Cardiac septum (tissue), 1 donor: ENCODE results near the gene JPH2. TPM values are rescaled to one million over a fixed set of nuclear protein-coding genes. Genes with fewer than 3 reads are reported as not detected.

Experiments
- DNase-seq: peaks from one replicate; pipeline ENCODE4 v3.0.0-alpha.2; 2020; ENCODE audit warnings: low spot score
- intact Hi-C: fragments of 100-400 bp; cut with DNase I; formaldehyde crosslinking; loops from one replicate; pipeline ENCODE4 v1.14.0; 2022
- total RNA-seq: library from RNA; stranded (reverse); fragmentation: NEBNext Ultra II Directional; extraction: Animal tissue kit (Norgen Biotek cat#: 25700); gene quantifications from one replicate; pipeline ENCODE4 v1.2.1, GENCODE V29; 2021
- donor health status: DM: no; HTN: no; CAD: no.

The JPH2 gene
- total RNA-seq, 1 donor from 2014 or later, result 182 TPM

DNA sequence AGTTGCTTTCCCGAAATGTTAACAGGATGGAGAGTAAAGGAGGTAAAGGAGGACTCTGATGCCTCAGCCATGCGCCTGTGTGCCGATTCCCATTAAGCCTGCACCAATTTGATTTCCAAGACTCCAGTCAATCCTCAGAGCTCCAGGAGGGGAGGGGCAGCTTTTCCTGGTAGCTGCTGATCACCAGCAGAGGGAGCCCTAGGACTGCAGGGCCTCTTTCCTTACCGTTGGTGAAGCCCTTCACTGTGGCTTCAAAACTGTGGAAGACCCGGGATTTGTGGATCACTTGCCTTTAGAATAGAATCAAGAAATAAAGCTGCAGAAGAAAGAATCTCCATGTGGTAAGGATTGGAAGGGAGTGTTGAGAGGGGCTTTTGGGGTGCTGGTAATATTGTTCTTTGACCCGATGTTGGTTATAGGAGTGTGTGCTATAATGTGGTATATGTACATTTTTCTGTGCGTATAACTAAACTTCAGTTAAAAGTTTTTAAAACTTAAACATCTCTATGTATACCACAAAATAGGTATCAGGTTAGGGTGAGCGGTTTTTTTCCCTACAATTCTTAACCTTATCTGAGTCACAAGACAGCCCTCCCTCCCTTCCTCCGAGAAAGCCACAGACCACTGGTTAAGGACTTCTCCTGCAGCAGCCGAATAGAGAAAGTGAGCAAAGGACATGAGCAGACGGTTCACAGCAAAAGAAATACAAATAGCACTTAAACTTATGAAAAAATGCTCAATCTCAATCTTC, 30.5 kb upstream of the JPH2 start:
- DNase-seq, result peak; percentile 85
- intact Hi-C loops, result loop anchor here (1.0 to 5.0 kb wide), 2 partner anchors 94 to 255 kb away; partner anchors contain the start of gene FITM2

DNA sequence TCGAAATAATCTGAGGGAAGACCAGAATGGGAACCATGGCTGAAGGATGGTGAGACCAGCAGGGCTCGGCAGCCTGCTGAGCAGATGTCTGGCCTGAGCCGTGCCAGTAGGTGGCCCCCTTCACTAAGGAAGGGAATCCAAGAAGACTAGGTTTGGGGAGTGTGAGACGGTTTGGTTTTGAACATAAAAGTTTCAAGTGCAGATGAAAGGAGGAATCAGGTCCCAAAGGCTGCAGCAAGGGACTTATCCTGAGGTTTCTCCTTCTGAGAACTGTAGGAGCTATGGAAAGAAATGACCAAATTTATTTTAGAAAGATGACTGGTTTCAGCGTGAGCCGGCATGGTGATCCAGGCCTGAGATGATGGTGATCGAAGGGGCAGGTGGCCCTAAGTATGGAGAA, 28.1 kb upstream of the JPH2 start:
- no peak for DNase-seq
- intact Hi-C loops, result loop anchor here (2.0 to 5.0 kb wide), 2 partner anchors 172 to 257 kb away; no protein-coding TSS in a partner anchor

DNA sequence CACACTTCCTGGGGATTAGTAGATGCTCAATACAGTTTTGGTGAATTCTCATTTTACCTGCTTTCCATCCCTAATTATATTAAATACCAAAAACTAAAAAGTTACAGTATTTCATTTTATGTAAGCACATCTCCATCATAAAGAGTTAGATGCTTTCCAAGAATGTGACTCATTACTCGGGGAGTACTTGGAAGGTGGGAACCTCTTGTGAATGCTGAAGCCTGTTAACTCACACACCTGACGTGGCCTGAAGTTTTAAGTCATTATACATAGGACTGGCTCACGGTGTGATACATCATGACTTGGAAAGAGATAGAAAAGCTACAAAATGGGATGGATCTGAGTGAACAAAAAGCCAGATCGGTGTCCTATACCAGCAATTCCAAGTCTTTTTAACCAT, 25.8 kb upstream of the JPH2 start:
- DNase-seq, result no peak

DNA sequence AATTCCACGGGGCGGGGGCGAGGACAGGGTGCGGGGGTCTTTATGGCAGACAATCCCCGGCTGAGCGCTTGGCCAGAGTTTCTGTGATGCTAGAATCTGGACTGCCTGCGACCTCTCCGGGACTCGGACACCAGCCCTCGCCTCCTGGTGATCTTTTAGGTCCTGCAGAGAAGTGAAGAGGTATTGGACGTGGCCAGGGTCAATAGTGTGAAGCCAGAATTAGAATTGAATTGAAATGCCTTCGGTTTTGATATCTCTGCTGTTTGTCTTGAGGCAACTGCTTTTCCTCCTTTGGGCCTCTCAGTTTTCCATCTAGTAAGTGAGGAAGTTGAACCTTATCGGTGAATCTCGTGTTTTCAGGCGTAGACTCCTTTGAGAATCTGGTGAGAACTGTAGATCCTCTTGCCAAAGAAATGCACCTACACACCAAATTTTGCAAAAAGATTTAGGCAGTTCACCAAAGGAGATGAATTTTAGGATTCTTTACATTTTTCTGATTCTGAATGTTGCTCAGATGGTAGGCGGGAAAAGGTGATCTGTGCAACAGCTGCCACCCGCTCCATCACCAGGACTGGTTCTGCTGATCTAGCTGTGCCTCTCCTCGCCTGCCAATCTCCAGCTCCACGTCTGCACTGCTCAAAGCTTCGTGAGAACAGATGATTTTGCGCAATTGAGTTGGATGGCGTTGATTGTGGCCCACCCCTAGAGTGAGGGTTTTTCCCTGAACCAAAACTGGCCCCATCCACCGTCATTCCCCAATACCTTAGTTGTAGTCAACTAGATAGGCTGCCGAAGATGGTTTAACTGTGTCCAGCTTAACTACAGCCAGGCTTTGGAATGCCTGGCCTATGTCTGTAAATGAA, 24.4 kb upstream of the JPH2 start:
- DNase-seq, result no peak
- intact Hi-C loops, result loop anchor here (5.0 kb wide), 1 partner anchor 401 kb away; no protein-coding TSS in a partner anchor

More for the DNA sequence above, 25.8 kb upstream of the JPH2 start:
- intact Hi-C loops, result loop anchor here (5.0 kb wide), 1 partner anchor 400 kb away; no protein-coding TSS in a partner anchor

DNA sequence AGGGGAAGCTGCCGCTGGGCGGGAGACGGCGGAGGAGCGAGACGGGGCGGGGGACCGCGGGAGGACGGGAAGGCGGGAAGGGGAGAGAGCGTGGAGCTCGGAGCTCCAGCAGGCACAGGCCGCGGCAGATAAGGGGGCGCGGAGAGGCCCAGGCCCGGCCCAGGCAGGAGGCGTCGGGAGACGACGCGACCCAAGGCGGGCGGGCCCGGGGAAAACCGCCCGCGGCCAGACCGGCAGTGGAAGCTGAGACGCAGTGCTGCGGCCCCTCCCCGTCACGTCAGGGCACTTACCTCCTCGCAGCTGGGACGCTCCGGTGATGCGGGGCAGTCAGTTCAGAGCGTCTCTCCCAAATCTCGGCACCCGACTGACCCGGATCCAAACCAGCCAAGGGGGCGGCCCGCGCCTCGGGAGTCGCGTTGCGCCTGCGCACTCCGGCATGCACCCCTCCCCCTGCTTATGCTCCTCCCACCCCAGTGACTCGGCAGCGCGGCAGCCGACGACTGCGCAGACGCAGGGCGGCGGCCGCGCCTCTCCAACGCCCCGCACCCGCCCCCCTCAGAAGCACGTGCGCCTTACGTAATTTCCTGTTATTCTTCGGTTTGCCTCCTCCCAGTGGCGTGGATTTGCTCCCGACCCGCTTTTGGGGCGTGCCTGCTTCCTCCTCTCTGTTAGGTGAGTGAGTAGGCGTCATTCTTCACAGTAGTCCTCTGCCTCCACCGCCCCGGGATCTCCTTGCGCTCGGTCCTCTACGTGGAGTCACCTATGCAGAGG, 23.6 kb upstream of the JPH2 start, which contains the start of gene OSER1:
Gene OSER1 (minus strand): TSS at position 366 of the 771 bp plus-strand sequence. CDS start 3,814 bp downstream, outside the sequence.
- peak; percentile 99 for DNase-seq
- intact Hi-C loops, result loop anchor here (5.0 kb wide), 1 partner anchor 402 kb away; no protein-coding TSS in a partner anchor

DNA sequence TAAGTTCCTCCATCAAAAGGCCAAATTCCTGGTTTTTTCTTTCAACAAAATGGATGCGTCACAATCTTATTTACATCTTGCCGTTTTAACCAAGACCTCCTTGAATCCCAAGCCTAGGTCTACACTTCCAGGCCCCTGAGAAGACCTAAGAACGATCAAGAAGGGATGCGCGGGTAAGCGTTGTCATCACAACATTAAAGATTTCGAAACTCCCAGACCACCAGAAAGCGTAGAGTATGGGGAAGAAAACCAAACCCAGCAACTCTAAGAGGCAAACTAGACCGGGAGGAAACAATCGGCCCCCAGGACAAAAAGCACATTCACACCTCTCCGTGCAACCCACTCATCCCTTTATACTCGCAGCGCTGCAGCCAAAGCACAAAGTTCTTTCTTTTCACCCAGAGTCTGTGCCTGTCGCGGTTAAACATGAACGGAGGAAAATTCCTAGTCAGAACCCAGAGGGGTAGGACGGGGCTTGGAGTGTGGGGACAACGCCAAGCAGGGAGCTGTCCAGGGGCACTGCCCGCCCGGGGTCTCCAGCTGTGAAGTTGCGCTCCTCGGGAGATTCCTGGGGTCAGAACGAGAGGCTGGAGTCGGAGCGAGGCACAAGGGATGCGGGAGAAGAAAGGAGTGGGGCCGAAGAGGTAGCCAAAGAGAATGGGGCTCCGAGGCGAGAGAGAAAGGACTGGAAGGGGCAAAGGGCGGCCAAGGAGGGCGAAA, 22.9 kb upstream of the JPH2 start:
- DNase-seq, result peak; percentile 89
- intact Hi-C loops, result loop anchor here (5.0 kb wide), 1 partner anchor 402 kb away; no protein-coding TSS in a partner anchor

GRCh38 chr20:44208770-44209169, 21.8 kb upstream of the JPH2 start:
- no peak for DNase-seq
- intact Hi-C loops, result no loop called here

- no peak for DNase-seq
- intact Hi-C loops, result no loop called here
These were observed 21.2 kb upstream of the JPH2 start for GRCh38 chr20:44208165-44208564.

GRCh38 chr20:44207126-44207723, 20.2 kb upstream of the JPH2 start:
- no peak for DNase-seq
- intact Hi-C loops, result no loop called here

GRCh38 chr20:44206132-44206531, 19.1 kb upstream of the JPH2 start:
- intact Hi-C loops, result no loop called here
- no peak for DNase-seq

GRCh38 chr20:44204832-44205215, 17.8 kb upstream of the JPH2 start:
- intact Hi-C loops, result no loop called here
- DNase-seq, result no peak

DNA sequence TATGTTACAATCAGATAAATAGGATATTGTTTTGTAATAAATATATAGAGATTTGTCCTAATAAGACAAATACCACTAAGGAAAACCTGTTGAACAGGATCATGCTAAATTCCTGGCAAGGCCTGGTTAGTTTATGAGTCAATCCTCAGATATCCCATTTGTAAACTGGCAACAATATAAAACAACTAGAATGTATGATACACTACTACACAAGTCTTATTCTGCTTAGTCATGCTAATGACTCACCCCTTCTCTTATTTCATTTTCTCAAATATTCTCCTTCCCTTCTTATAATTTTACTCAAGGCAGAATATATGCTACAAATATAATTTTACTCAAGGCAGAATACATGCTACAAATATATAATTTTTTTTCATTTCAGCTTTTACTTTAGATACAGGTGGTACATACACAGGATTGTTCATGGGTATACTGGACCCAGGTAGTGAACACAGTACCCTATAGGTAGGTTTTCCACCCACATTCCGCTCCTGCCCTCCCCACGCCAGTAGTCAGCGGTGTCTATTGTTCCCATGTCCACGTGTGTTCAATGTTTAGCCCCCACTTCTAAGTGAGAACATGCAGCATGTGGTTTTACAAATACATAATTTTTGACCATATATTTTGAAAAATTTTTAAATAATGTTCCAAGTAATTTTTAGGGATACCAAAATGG, 17.3 kb upstream of the JPH2 start:
- DNase-seq, result no peak
- intact Hi-C loops, result no loop called here

- intact Hi-C loops, result no loop called here
- no peak for DNase-seq
These were observed 16.2 kb upstream of the JPH2 start for GRCh38 chr20:44203161-44203560.

DNA sequence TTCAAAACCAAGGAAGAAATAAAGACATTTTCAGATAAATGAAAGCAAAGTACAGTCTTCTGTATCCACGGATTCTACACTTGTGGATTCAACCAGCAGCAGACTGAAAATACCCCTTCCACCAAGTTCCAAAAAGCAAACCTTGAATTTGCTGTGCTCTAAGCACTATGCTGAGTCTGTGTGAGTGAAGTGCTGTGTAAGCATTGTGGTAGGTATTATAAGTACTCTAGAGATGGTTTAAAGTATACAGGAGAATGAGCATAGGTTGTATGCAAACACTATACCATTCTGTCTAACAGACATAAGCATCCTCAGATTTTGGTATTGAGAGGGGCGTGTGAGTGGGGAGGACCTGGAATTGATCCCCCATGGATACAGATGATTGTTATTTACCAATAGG, 14.0 kb upstream of the JPH2 start:
- intact Hi-C loops, result no loop called here
- no peak for DNase-seq

DNA sequence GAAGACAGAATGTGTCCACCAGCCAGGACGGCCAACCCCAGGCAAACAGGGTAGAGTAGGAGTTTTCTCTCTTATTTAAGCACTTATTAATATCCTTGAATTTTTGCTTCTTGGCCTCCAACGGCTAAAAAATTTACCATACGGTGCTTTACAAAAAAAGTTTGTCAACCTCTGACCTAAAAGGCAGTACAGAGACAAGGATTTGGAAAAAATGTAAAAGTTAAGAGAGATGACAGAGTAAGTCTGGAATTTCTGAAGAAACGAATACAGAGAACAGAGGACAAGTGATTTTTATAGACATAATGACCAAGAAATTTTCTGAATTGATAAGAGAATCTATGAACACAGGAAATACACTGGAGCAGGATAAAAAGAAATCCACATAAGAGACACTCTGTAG, 13.4 kb upstream of the JPH2 start:
- no peak for DNase-seq
- intact Hi-C loops, result no loop called here

- DNase-seq, result no peak
- intact Hi-C loops, result loop anchor here (10.0 kb wide), 1 partner anchor 455 kb away; no protein-coding TSS in a partner anchor
These were observed 12.9 kb upstream of the JPH2 start for GRCh38 chr20:44199877-44200276.

DNA sequence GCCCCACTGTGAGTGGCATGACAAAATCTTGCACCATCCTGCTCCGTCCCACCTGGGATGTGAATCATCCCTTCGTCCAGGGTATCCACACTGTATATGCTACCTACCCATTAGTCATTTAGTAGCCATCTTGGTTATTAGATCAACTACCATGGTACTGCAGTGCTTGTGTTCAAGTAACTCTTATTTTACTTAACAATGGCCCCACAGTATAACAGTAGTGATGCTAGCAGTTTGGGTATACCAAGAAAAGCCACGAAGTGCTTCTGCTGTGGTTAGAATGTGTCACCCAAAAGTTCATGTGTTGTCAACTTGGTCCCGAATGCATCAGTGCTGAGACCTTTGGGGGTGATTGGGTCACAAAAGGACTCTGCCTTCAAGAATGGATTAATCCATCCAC, 11.9 kb upstream of the JPH2 start:
- DNase-seq, result no peak
- intact Hi-C loops, result loop anchor here (10.0 kb wide), 1 partner anchor 454 kb away; no protein-coding TSS in a partner anchor

GRCh38 chr20:44196271-44196670, 9.3 kb upstream of the JPH2 start:
- no peak for DNase-seq
- intact Hi-C loops, result loop anchor here (10.0 kb wide), 1 partner anchor 451 kb away; no protein-coding TSS in a partner anchor
